Right hindlimb (tissue), 1 donor: Measurements from ENCODE around the gene PLPP6.
"Not testable (repeated sequence)": the region's sequence is repeated elsewhere in the genome, so short reads cannot be mapped to it uniquely, and the experiment has no call there.

Experiments
- DNase-seq: peaks from one replicate; pipeline ENCODE4 v3.0.0-alpha.2; 2018

The PLPP6 gene

DNA sequence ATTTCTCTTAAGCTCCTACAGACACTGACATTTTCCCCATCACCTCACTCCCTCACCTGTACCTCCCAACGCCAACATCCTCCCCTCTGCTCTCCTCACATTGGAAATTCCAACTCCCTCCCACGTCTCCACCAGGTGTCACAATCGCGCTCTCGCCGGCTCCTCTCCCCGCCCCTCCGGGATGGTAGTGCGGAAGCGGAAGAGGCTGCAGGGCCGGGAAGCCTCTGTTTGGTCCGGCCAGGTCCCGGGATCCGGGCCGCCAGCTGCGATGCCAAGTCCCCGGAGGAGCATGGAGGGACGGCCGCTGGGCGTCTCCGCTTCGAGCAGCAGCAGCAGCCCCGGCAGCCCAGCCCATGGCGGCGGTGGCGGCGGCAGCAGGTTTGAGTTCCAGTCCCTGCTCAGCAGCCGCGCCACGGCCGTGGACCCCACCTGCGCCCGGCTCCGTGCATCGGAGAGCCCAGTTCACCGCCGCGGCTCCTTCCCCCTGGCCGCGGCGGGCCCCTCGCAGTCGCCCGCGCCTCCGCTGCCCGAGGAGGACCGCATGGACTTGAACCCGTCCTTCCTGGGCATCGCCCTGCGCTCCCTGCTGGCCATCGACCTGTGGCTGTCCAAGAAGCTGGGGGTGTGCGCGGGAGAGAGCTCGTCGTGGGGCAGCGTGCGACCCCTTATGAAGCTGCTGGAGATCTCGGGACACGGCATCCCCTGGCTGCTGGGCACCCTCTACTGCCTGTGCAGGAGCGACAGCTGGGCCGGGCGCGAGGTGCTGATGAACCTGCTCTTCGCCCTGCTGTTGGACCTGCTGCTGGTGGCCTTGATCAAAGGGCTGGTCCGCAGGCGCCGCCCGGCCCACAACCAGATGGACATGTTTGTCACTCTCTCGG is at the start of gene PLPP6:
Gene PLPP6, plus strand, starts transcription at position 187 of the 881 bp plus-strand sequence. Its CDS starts 82 bp downstream, at position 269.
- peak; percentile 90 for DNase-seq

DNA sequence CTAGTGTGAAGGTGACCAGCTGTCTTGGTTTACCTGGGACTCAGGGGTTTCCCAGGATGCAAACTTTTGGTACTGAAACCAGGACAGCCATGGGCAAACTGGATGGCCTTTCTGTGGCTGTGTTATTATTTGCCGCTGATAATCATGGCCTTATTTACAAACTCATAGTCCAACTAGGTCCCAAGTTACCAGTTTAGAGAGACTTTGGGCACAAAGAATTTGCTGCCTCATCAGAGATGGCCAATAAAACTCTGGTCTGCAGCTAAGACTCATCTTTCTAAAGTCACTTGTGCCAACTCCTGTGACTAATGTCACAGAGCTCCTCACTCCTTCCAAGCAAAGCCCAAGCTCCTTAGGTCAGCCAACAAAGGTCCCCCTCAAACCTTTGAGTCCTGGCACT is 47.5 kb upstream of the PLPP6 start:
- no peak for DNase-seq

DNA sequence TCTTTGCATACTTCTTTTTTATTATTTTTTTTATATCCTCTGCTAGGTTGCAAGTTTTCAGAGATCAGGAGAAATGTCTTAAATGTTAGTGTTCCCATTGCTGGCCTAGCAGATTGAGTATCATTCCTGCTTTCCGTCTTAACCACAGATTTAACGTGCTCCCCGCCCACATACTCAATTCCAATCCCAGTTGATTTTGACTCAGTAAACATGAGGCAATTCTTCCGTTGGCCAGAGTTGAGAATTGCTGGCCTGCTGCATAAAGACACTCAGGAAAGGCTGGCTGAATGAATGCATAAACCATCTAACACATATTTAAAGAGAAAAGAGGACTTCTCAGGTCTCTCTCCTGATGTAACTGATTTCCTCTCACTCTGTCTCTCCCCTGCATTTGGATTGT is 46.8 kb upstream of the PLPP6 start:
- peak; percentile 32 for DNase-seq

DNA sequence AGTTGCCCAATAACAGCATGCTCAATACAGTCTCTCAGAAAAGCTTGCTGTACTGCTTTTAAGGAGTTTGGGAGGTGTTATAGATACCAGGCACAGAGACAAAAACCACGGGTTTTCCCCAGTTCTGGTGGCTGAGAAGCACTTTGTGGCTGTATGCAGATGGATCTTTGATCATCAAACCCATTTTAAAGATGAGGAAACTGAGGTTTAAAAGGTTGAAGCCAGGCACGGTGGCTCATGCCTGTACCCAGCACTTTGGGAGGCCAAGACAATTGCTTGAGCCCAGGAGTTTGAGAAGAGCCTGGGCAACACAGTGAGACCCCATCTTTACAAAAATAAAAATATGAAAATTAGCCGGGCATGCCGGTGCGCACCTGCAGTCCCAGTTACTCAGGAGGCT is 46.3 kb upstream of the PLPP6 start:
- DNase-seq, result no peak

DNA sequence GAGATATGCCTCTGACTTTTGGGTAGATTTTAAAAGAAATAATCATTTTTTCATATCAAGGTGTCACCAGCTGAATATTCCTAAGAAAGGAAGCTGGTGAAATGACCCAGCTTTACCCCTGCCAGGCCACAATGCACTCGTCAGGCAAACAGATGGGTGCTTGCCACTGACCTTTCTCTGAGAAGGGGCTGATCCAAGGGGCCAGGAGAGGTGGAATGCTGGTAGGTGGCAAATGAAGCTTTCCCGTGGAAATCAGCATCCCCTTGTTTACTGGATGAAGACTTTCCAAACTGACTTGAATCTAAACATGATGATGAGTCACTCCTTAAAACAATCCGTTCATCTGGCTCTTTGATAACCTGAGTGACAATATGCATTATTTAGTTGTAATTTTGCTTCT is 44.3 kb upstream of the PLPP6 start:
- DNase-seq, result no peak

DNA sequence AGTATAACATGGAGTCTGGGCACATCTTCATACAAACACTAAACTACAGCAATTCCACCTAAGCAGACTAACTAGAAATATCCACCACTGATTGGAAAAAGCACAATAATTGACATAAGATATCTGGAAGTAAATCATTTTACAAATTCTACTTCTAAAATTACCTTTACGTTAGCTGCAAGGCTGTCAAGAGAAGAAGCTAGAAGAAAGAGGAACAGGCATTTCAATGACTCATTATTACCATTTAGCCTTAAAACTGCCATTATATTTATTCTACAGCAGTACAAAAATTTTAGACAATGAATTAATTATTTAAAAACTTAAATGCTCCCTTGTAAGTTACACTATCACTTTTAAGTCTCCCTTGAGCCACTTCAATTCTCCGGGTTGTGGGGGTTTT is 43.4 kb upstream of the PLPP6 start:
- DNase-seq, result no peak

DNA sequence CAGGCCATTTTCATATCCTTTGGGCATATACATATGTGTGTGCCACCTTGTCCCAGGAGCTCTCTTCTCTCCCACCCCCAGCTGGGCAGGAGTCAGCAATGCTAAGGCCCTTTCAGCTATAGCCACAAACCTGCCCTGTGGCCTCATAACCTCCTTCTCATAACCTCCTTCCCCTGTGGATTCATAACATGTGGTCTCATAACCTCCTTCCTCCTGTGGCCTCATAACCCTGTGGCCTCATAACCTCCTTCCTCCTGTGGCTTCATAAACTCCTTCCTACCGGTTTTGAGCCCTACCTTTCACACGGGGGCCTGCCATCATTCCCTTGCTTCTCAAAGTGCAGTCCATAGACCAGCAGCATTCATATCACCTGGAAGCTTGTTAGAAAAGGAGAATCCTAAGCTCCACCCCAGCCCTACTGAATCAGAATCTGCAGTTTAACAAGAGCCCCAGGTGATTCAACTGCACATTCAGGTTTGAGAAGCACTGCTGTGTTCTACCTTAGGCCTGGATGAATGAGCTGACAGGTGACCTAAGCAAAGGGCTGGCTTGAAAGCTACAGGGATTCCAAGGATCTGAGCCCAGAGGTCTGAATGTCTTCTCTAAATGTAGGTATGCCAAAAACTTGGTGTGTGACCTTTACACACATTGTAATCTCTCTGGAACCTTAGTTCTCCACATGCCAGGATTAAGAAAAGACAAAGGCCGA is 41.9 kb upstream of the PLPP6 start:
- DNase-seq, result no peak

DNA sequence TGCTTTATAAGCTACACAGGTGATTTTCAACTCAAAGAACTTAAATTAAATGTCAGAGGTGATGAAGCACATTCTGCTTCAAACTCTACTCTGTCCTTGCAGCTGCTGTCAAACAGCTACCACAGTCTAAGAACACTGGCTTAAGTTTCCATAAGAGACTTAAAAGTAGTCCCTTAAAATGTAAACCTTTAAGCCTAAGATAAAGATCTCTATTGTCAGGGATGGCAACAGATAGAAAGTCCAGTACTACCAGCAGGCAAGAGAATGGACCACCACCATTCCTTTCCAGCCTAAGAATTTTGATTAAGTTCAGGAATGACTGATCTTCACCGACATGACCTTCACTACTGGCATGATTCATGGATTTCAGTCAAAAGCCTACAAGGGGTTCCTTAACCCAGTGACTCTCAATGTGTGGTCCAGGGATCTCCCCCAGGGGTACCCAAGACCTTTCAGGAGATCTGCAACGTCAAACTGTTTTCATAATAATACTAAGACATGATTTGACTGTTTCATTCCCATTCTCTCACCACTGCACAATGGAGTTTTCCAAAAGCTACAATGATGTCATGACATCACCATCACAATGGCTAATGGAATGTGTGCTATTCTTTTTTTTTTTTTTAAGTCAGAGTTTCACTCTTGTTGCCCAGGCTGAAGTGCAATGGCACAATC is 41.1 kb upstream of the PLPP6 start:
- no peak for DNase-seq

DNA sequence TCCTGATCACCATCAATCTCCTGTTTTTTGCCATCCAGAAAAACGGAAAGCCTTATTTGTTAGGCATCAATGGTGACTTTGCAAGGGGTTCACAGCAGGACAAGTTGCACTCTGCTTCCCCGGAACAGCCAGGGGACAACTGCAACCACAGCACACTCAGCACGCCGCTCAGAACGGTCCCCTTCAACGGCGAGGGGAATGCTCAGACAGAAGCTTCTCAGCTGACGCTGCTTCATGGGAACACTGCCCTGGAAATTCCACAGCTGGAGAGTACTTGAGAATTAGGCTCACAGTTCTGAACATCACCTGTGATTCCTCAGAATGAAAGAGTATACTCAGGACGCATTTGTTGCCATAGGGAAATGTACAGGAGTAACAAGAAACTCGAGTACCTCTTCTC is 40.1 kb upstream of the PLPP6 start:
- DNase-seq, result no peak

DNA sequence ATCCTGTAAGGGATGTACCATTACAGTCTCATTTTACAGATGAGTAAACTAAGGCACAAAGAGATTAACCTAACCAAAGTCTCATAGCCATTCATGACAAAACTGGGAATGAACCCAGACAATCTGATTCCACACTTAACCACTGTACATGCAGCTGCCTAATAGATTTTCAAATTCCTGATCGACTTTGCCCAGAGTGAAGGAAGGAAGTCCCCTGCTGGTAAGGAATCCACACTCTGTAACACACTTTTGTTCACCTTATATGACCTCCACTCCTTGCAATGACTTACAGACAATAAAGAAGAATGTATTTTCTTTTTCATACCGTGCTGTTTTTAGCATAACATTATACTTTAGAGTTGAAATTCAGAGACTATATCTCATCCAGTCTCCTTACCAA is 31.3 kb upstream of the PLPP6 start:
- DNase-seq, result no peak

DNA sequence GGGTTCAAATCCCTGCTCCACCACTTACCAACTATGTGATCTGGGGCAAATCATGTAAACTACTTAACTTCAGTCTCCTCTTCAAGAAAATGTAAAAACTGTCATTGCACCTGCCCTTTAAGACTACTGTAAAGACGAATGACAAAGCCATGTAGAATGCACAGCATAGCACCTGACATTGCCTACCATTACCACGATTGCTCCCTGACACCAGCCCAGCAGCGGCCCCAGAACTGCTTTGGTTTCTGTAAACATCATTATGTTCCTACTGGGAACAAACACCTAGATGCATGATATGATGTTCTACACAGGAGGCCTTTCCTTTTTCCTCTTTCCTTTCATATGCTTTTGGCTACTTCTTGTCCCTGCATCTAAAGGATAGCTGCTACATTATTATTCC is 23.1 kb upstream of the PLPP6 start:
- DNase-seq, result no peak

DNA sequence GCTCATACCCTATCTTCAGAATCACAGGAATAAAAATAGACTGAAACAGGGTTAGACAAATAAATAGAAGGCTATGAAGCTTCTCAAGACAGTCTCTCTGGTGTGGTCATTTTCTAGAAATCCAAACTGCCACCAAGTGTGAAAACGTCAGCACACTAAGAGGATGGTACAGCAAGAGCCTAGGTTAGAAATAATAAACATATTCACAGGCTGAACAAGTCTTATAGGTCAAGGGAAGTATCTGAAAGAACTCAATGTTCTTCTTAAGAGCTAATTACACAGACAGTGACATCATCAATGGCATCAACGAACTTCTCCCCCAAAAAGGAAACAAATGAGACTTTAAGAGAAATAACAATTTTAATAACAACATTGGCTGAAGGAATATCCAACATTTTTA is 22.7 kb upstream of the PLPP6 start:
- DNase-seq, result no peak

DNA sequence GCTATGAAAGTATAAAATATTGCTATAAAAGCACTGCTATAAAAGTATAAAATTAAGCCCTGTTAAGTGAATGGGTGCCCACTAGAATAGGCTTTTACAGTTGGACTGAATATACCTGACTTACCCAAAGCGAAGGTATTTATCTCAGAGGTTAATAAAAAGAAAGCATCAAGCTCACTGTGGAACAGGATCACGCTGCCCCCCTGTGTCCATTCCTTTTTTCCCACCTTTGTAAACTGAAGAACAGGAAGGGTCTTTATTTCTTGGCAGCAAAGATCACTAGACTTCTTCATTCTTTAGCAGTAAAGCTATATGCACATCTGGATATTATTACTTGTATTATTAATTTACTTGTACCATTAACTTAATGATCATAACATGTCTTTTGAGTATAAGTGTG is 22.1 kb upstream of the PLPP6 start:
- no peak for DNase-seq

DNA sequence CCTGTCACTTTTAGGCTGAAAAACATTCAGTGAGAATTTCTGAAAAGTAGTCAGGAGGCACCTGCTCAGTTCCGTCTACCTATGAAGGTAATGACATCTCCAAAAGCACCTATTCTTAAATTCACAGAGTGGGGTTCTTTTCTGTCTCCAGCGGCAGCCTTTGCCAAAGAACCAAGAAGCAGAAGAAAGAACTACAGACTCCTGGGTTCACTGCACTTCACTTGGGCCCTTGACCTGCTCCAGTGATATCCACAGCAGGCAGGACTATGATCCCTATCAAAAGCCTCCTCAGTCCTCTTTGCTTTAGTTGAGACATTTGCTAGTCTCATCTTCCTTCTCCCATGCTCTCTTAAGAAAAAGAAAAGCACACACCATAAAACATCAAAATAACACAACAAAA is 19.7 kb upstream of the PLPP6 start:
- DNase-seq, result no peak

DNA sequence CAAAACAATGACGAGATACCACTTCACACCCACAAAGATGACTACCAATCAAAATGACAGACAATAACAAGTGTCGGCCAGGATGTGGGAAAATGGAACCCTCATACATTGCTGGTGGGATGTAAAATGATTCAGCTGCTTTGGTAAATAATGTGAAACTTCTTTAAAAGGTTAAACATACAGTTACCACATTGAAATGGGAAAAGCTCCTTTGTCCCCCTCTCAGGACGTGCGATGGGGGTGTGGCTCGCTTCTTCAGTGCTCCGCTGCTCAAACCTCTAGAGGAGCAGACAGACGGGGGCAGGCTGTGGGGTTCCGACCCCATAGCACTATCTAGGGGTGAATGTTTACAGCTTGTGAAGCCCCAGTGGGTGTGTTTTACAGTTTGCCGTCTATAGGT is 8.0 kb upstream of the PLPP6 start:
- DNase-seq, result no peak

DNA sequence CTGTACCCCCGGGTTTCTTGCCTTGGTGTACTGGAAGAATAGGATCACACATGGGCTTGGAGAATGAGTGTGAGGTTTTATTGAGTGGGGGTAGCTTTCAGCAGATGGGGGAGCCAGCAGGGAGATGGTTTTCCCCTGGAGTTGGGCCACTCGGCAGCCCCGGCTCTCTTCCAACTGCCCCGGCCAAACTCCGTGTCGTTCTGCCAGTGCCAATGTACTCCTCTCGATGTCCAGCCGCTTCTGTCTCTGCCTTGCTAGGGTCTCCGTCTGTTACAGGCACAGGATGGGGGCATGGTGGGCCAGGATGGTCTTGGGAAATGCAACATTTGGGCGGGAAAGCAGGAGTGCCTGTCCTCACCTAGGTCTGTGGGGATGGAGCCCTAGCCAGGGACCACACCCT is 7.6 kb upstream of the PLPP6 start:
- DNase-seq, result no peak

DNA sequence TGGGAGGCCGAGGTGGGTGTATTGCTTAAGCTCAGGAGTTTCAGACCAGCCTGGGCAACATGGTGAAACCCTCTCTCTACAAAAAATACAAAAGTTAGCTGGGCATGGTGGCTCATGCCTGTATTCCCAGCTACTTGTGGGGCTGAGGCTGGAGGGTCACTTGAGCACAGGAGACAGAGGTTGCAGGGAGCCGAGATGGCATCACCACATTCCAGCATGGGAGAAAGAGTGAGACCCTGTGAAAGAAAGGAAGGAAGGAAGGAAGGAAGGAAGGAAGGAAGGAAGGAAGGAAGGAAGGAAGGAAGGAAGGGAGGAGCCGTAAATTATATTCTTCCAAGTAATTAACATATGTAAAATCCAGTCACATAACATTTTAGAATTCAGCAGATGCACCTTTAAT is 5.9 kb upstream of the PLPP6 start:
- not testable (repeated sequence) for DNase-seq

DNA sequence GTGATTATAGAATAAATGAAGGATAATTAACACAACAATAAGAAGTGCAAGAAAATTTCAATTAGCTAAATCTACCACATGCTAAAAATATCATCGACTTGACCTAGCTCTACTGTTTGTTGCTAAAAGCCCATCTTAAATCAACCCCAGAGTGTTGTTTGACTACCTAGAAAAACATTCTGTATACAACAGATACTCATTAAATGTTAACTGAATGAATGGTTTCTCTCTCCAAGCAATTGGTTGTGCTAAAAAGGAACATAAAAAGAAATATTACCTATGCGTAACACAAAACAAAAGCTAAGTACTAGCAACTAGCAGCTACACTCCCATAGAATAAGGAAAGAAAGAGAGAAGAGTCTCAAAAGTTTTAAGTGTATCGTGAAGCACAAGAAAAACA is 5.5 kb upstream of the PLPP6 start:
- DNase-seq, result no peak

DNA sequence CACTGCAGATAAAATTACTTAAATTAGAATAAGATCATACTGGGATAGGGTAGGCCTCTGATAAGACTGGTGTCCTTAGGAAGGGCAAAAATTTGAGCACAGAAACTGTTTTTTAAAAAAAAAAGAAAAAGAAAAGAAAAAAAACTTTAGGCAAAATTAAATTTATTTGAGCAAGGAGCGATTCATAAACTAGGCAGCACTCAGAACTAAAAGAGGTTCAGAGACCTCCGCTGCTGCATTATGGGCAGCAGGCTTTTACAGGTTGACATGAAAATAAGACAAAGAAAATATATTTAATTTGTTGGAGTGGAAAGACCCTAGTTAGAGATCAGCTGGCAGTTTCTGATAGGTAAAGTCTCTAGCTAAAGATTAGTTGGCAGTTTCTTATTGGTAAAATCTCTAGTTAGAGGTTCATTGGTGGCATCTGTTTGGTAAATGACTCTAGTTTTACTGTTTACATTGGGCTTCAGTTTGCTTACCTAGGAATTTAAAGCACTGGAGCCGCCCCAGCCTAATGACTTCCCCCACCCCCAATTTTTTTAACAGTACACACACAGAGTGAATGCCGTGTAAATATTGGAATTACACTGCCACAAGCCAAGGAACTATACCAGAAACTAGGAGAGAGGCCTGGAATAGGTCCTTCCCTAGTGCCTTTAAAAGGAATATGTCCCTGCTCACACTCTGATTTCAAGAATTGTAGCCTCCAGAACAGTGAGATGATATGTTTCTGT is 4.5 kb upstream of the PLPP6 start:
- DNase-seq, result no peak

DNA sequence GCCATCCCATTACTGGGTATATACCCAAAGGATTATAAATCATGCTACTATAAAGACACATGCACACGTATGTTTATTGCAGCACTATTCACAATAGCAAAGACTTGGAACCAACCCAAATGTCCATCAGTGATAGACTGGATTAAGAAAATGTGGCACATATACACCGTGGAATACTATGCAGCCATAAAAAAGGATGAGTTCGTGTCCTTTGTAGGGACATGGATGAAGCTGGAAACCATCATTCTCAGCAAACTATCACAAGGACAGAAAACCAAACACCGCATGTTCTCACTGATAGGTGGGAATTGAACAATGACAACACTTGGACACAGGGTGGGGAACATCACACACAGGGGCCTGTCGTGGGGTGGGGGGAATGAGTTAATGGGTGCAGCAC is 1.4 kb upstream of the PLPP6 start:
- not testable (repeated sequence) for DNase-seq

DNA sequence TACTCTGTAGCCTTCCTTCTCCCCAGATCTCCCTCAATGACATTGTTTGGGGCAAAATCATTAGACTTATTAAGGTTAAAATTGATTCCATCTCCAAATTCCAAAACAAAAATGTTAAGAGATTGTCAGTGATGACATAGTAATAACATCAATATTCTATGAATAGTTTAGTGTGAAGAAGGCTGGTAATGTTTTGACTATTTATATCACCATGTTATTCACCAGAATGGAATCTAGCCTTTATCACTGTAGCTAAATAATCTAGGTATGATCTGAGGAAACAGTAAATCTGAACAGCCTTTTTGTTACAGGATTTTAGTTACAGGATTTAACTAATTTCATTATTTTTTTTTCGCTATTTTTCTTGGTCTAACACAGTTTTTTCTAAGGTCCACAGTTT is 929 bp upstream of the PLPP6 start:
- DNase-seq, result no peak

DNA sequence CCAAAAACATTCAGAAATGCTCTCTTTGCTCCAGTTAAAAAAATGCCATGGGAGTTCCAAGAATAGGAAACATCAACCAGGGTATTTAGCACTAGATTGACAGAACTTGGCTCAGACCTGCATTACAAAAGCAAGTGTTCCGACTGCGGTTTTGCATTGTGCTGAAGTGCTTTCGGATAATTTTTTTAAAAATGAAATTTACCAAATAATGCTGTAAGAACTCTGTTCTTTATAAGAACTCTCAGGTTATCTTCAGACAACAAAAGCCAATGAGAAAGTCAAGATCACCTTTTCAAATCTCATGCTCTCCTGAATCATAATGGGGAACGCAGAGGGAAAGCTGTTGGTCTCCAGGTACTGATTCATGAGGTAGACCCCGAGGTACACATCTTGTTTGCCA is 483 bp upstream of the PLPP6 start:
- no peak for DNase-seq
